HepG2 (cell line): ENCODE results near the gene NRL. TPM values are rescaled to one million over a fixed set of nuclear protein-coding genes. Genes with fewer than 3 reads are reported as not detected.
A peak's percentile ranks its signal among the peaks of the same experiment; 100 is the strongest.

ENCODE experiments used
- CBX2 ChIP-seq, 2 experiments: fragments of 200-600 bp in 1 of 2; sonication (generic); formaldehyde crosslinking in 1 of 2; IDR thresholded peaks; 2 replicates each; pipeline versions ENCODE4 v1.7.0 to v1.8.1; 2018 to 2022; ENCODE audit warnings: low read depth in 2 of 2, low read length in 1 of 2, mild to moderate bottlenecking in 1 of 2, missing genetic modification reagents in 1 of 2
- FOXJ3 ChIP-seq: sonication (generic); formaldehyde crosslinking; IDR thresholded peaks from 2 replicates; pipeline ENCODE4 v1.4.0; 2020; ENCODE audit warnings: missing genetic modification reagents, mild to moderate bottlenecking, borderline replicate concordance
- IKZF5 ChIP-seq: IDR thresholded peaks from 2 replicates; pipeline ENCODE4 v1.6.1; 2018; ENCODE audit warnings: missing genetic modification reagents, mild to moderate bottlenecking, missing compliant biosample characterization
- MTF2 ChIP-seq: sonication (generic); formaldehyde crosslinking; IDR thresholded peaks from 2 replicates; pipeline ENCODE4 v1.5.0; 2020; ENCODE audit warnings: missing genetic modification reagents, borderline replicate concordance
- PPARG ChIP-seq: conservative IDR thresholded peaks from 2 replicates; pipeline ENCODE4 v1.6.1; 2016; ENCODE audit warnings: missing biosample characterization, missing genetic modification reagents
- REPIN1 ChIP-seq: sonication (generic); formaldehyde crosslinking; IDR thresholded peaks from 2 replicates; pipeline ENCODE4 v1.8.0; 2022; ENCODE audit warnings: missing genetic modification reagents, low read depth, mild to moderate bottlenecking, borderline replicate concordance
- SP1 ChIP-seq, 2 experiments: fragments of 450-650 bp in 1 of 2; sonication (generic) in 1 of 2; formaldehyde crosslinking in 1 of 2; IDR thresholded peaks; 2 replicates each; pipeline versions ENCODE4 v1.4.0 to v1.6.1; 2016 to 2020; ENCODE audit warnings: missing genetic modification reagents in 1 of 2
- SUZ12 ChIP-seq: fragments of 150-350 bp; IDR thresholded peaks from 2 replicates; pipeline ENCODE4 v1.6.1; 2014; ENCODE audit warnings: low read depth, low read length
- ZFY ChIP-seq: sonication (generic); formaldehyde crosslinking; IDR thresholded peaks from 2 replicates; pipeline ENCODE4 v1.4.0; 2020; ENCODE audit warnings: missing genetic modification reagents
- ZNF101 ChIP-seq: sonication (generic); formaldehyde crosslinking; IDR thresholded peaks from 2 replicates; pipeline ENCODE4 v1.4.0; 2020; ENCODE audit warnings: mild to moderate bottlenecking, low read depth, missing genetic modification reagents, borderline replicate concordance
- ZNF230 ChIP-seq: sonication (generic); formaldehyde crosslinking; IDR thresholded peaks from 2 replicates; pipeline ENCODE4 v1.4.0; 2020; ENCODE audit warnings: mild to moderate bottlenecking, missing genetic modification reagents
- ZNF292 ChIP-seq: sonication (generic); formaldehyde crosslinking; IDR thresholded peaks from 2 replicates; pipeline ENCODE4 v1.8.1; 2022; ENCODE audit warnings: mild to moderate bottlenecking, low read depth, missing genetic modification reagents, borderline replicate concordance
- ZNF329 ChIP-seq: sonication (generic); formaldehyde crosslinking; IDR thresholded peaks from 2 replicates; pipeline ENCODE4 v1.9.0; 2021; ENCODE audit warnings: low read depth, mild to moderate bottlenecking, missing genetic modification reagents
- ZNF430 ChIP-seq: sonication (generic); formaldehyde crosslinking; IDR thresholded peaks from 2 replicates; pipeline ENCODE4 v1.9.0; 2021; ENCODE audit warnings: mild to moderate bottlenecking, missing genetic modification reagents
- ZNF510 ChIP-seq: sonication (generic); formaldehyde crosslinking; IDR thresholded peaks from 2 replicates; pipeline ENCODE4 v1.4.0; 2020; ENCODE audit warnings: low read depth, mild to moderate bottlenecking, missing genetic modification reagents
- ZNF512B ChIP-seq: sonication (generic); formaldehyde crosslinking; IDR thresholded peaks from 2 replicates; pipeline ENCODE4 v1.5.1; 2020; ENCODE audit warnings: missing genetic modification reagents, mild to moderate bottlenecking, borderline replicate concordance
- ZNF558 ChIP-seq: sonication (generic); formaldehyde crosslinking; IDR thresholded peaks from 2 replicates; pipeline ENCODE4 v1.9.0; 2022; ENCODE audit warnings: mild to moderate bottlenecking, missing genetic modification reagents, borderline replicate concordance
- ZNF563 ChIP-seq: sonication (generic); formaldehyde crosslinking; IDR thresholded peaks from 2 replicates; pipeline ENCODE4 v1.8.0; 2022; ENCODE audit warnings: mild to moderate bottlenecking, moderate library complexity, missing genetic modification reagents
- ZNF768 ChIP-seq: sonication (generic); formaldehyde crosslinking; IDR thresholded peaks from 2 replicates; pipeline ENCODE4 v1.4.0; 2020; ENCODE audit warnings: missing genetic modification reagents
- ZNF780A ChIP-seq: sonication (generic); formaldehyde crosslinking; IDR thresholded peaks from 2 replicates; pipeline ENCODE4 v1.8.0; 2022; ENCODE audit warnings: mild to moderate bottlenecking, missing genetic modification reagents, moderate library complexity
- polyA plus RNA-seq, 8 experiments: library from polyadenylated mRNA; depleted of rRNA in 3 of 8; stranded (reverse) in 7 of 8; unstranded in 1 of 8; fragments of >200 nt; fragmentation: Illumina TruSeq in 4 of 8; extraction: Trizol in 4 of 8; gene quantifications; 2 replicates each; pipeline versions ENCODE4 v1.2.1 to v1.2.3, GENCODE V29; 2011 to 2016; ENCODE audit warnings: low read depth in 4 of 8, missing spikeins in 1 of 8, mixed read lengths in 1 of 8; ENCODE audit not compliant: insufficient read depth in 1 of 8
- total RNA-seq, 5 experiments: library from RNA; depleted of rRNA; stranded (reverse); fragments of >200 nt; fragmentation: Illumina TruSeq; extraction: Trizol; gene quantifications; 2 replicates each; pipeline ENCODE4 v1.2.3, GENCODE V29; 2016; ENCODE audit warnings: low read depth in 1 of 5
- TF ChIP-seq, protein P1 (sequence below): sonication (generic); formaldehyde crosslinking; IDR thresholded peaks from 2 replicates; pipeline ENCODE4 v1.8.1; 2022; ENCODE audit warnings: low read depth, mild to moderate bottlenecking, missing genetic modification reagents
- TF ChIP-seq, protein P2 (sequence below): IDR thresholded peaks from 2 replicates; pipeline ENCODE4 v1.6.1; 2016; ENCODE audit warnings: missing genetic modification reagents, missing compliant biosample characterization

The NRL gene
- total and polyA plus RNA-seq, 2 of the 13 experiments (the other 11 are each of a cell fraction or from before 2014, with no cell fraction given): 2.5 to 4.7 TPM

DNA sequence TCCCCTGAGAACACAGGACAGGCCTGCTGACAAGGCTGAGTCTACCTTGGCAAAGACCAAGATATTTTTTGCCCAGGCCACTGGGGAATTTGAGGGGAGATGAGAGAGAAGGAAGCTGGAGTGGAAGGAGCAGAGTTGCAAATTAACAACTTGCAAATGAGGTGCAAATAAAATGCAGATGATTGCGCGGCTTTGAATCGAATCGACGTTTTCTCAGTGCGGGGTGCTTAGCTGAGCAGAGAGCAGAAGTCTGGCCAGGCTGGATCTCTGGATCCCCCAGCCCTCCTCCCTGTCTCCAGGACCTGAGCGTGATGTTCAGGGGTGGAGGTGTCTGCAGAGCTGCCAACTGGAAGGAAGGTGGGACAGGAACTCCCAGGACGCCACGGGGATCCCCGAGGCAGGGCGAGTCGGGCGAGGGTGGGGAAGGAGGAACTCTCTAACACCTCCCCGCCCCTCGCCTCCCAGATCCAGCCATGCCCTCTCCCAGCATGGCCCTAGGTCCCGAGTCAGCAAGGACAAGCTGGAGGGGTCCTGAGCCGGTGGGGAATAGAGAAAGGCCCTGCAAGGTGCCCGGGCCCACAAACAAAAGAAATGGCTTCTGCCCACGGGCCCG, 63.5 kb downstream of the NRL start (continued):
- TF ChIP-seq CBX2 (IDR thresholded peaks at IDR 0.05; ENCODE audit: low read depth, low read length) (no peak), CBX2 (CRISPR knock-in tag; IDR thresholded peaks at IDR 0.05; ENCODE audit: low read depth) (peak; percentile 81; the same call in 1 of the 2 replicates), ZNF558 (CRISPR knock-in tag) (no peak), ZNF563 (CRISPR knock-in tag) (peak; percentile 74; the same call in 1 of the 2 replicates), REPIN1 (CRISPR knock-in tag) (0 out of 2 replicates have a peak, but pooled peaks have one; percentile 22), ZNF329 (CRISPR knock-in tag) (no peak), ZNF512B (CRISPR knock-in tag) (0 out of 2 replicates have a peak, but pooled peaks have one; percentile 43), SUZ12 (no peak), ZNF768 (CRISPR knock-in tag) (no peak), PPARG (CRISPR knock-in tag) (no peak), ZFY (CRISPR knock-in tag) (no peak), ZNF510 (CRISPR knock-in tag) (0 out of 2 replicates have a peak, but pooled peaks have one; percentile 72), ZNF780A (CRISPR knock-in tag) (0 out of 2 replicates have a peak, but pooled peaks have one; percentile 10), ZNF230 (CRISPR knock-in tag) (0 out of 2 replicates have a peak, but pooled peaks have one; percentile 58), IKZF5 (CRISPR knock-in tag) (peak; percentile 52; the same call in 1 of the 2 replicates), ZNF292 (peak; percentile 44; the same call in 1 of the 2 replicates), MTF2 (CRISPR knock-in tag) (no peak), ZNF430 (CRISPR knock-in tag) (no peak), ZNF101 (CRISPR knock-in tag) (peak; percentile 32; the same call in 1 of the 2 replicates), FOXJ3 (CRISPR knock-in tag) (no peak), SP1 (IDR thresholded peaks at IDR 0.05) (no peak), SP1 (CRISPR knock-in tag; IDR thresholded peaks at IDR 0.05) (no peak)
- TF ChIP-seq, protein P1, sequence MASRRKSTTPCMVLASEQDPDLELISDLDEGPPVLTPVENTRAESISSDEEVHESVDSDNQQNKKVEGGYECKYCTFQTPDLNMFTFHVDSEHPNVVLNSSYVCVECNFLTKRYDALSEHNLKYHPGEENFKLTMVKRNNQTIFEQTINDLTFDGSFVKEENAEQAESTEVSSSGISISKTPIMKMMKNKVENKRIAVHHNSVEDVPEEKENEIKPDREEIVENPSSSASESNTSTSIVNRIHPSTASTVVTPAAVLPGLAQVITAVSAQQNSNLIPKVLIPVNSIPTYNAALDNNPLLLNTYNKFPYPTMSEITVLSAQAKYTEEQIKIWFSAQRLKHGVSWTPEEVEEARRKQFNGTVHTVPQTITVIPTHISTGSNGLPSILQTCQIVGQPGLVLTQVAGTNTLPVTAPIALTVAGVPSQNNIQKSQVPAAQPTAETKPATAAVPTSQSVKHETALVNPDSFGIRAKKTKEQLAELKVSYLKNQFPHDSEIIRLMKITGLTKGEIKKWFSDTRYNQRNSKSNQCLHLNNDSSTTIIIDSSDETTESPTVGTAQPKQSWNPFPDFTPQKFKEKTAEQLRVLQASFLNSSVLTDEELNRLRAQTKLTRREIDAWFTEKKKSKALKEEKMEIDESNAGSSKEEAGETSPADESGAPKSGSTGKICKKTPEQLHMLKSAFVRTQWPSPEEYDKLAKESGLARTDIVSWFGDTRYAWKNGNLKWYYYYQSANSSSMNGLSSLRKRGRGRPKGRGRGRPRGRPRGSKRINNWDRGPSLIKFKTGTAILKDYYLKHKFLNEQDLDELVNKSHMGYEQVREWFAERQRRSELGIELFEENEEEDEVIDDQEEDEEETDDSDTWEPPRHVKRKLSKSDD (CRISPR knock-in tag): no peak
- TF ChIP-seq, protein P2, sequence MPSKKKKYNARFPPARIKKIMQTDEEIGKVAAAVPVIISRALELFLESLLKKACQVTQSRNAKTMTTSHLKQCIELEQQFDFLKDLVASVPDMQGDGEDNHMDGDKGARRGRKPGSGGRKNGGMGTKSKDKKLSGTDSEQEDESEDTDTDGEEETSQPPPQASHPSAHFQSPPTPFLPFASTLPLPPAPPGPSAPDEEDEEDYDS (CRISPR knock-in tag): no peak; the same call in 1 of the 2 replicates
